Stimulated activated CD4-positive, alpha-beta T cell treated with anti-CD3 and anti-CD28 coated beads, TNF-alpha, amount 100 ng/mL, for 4 hours (primary cell): ENCODE results near the gene SELENOH.

ENCODE experiments used
- DNase-seq, 3 experiments: peaks; one replicate each; pipeline ENCODE4 v3.0.0-alpha.2; 2020; ENCODE audit warnings: low read depth in 3 of 3

Gene SELENOH

DNA sequence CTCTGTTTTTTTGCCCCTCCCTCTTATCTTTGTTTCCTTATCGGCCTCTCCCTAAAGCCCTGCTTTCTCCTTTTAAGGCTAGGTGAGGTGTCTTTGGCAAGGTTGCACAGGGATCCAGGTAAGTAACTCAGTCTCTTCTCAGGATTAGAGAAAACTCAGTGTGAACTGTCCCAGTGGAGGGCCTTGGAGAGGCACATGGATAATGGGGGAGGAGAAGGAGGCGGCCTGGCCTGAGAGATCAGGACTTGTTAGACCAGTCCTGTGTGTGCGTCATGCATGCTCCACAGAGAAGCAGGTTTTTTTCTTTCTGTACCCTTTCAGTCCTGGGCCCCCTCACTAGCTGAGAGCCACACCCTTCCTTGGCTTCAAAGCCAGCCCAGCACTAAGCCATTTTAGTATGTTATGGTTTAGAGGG, 40.2 kb downstream of the SELENOH start:
- no peak for DNase-seq

DNA sequence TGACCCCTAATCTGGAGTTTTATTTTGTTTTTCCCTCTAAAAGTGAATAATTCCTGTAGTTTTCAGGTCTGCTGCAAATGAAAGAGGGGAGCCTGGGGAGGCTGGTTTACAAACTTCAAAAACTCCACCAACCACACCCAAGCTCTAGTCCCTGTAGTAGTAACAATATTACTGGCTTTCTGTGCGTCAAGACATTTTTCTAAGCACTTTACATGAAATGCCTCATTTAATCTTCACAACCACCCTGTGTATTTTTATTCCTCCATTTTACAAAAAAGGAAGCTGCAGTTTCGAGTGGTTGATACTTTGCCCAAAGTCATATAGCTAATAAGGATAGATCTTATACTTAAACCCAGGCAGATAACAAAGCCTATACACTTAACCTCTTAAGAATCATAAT, 43.8 kb downstream of the SELENOH start:
- DNase-seq, result no peak

DNA sequence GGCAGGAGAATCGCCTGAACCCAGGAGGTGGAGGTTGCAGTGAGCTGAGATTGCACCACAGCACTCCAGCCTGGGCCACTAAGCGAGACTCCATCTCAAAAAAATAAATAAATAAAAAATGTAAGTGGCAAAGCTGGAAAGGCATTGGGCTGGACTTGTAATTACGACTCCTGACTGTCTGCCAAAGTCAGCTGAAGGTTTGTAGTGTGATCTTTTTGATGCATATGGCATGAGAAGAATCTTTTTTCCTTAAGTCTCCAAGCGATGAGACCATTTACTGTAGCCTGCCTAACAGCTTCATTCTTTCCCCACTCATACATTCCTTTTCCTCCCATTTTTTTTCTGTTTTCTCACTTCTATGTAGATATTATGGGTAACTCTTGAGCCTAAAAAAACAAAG, 45.1 kb downstream of the SELENOH start:
- DNase-seq, result no peak

DNA sequence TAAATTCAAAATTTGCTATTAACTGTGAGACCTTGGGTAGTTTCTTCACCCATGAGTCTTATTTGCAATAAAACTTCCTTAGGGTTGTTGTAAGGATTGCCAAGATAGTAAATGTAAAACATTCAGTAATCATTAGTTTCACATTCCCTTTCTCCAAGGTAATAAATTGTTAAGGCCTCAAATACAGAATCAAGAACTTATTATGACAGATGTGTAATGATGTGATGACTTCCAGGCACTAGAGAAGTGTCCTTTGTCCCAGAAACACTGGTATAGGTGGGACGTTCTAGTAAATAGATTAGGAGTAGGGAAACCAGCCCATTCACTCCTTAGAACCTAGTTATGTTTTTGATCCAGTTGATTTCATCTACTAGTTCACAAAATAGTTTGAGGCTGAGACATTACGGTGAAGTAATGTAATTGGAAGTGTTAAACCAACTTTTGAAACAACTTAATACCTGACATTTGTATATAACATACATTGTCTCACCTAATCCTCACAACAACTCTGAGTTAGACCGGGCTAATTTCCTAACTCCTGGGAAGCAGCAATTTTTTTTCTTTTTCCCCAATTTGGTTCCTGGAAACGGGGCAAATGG, 45.8 kb downstream of the SELENOH start:
- DNase-seq, result no peak

DNA sequence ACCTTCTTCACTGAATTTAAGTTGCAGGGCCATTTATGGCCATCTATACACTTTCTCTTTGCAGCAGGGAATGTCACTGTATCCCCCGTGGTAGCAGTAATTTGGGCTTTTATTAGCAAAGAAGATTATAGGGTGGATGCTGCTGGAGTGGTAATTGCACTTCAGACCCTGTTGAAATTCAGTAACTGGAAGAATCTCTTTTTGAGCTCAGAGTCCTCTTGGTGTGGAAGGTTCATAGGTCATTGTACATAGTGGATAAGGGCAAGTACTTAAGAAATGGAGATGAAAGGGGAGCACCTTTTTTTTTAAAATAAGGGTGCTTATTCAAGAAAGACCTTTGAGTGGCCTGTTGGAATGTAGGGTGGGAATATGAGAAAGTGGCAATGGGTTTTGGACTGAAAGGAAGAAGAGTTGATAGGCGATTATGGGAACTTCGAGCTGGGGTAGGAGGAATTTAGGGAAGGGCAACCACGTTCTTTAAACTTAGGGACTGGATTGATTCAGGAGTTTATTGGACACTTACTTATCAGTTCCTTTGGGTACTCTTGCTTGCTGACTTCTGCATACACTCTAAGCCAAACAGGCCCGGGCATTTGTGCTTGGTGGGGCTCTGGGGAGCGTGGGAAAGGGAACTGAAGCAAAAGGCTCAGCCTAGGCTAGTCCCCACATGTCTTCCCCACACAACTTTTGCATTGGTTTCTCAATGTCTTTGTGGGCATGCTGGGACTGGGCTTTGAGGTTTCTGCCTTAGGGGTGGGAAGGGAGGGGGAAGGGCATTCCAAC, 46.8 kb downstream of the SELENOH start:
- DNase-seq, result no peak

DNA sequence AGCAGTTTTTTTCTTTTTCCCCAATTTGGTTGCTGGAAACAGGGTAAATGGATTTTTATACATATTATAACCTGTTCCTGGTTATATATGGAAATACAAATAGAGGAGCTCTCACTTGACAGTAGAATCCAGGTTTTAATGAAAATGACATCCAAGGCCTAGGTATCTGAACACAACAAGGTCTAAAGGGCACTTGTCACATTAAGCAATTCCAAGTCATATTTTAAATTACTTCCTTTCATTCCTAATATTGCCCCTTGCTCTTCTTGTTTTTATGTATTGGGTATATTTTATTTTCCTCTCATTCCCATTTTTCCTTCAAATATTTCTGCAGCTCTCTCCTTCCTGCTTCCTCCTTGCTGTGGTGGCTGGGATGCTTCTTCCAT, 47.4 kb downstream of the SELENOH start:
- no peak for DNase-seq

DNA sequence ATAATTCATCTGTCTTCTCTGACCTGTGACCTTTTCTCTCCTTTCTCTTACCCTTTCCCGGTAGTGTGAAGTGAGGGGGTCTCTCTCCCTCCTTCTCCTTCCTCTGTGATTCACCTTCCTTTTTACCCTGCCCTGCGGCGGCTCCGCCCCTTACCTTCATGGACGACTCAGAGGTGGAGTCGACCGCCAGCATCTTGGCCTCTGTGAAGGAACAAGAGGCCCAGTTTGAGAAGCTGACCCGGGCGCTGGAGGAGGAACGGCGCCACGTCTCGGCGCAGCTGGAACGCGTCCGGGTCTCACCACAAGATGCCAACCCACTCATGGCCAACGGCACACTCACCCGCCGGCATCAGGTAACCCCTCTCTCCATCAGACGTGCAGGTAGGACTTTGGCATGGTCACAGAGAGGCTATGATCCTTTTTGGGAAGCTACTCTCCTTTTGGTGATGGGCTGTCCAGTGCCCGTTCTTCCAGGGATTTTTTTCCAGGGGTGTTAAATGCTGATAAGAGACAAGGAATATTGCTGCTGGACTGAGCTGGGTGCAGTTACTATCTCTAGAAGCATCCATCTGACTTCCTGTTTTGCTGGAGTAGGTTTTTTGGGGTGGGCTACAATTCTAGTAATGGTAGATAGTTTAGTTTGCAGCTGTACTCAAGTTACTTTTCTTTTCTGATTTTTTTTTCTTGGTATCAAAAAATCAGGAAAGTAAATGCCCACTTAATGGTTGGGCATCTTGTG, 50.2 kb downstream of the SELENOH start:
- no peak for DNase-seq

DNA sequence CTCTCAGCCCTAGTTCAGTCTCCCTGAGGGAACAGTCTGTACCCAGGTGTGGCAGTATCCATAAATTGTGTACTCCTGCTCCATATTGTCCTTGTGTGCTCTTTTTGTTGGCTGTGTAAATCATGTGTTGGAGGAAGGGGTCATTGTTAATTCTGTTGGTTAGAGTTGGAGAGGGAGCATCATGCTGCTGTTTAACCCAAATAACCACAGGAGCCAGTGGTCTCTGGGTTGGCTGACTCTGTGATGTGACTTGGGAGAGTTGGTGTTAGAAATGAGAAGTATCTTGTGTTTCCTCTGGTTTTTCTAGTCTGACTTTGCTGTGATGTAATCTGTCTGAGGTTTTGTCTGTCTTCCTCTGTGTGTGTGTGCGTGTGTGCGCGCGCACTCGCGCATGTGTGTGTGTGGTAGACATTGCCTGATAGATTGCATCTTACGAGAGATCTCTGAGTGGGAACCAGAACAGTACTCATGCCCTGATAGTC, 50.8 kb downstream of the SELENOH start:
- DNase-seq, result peak; percentile 33 to 77 (median 62)

DNA sequence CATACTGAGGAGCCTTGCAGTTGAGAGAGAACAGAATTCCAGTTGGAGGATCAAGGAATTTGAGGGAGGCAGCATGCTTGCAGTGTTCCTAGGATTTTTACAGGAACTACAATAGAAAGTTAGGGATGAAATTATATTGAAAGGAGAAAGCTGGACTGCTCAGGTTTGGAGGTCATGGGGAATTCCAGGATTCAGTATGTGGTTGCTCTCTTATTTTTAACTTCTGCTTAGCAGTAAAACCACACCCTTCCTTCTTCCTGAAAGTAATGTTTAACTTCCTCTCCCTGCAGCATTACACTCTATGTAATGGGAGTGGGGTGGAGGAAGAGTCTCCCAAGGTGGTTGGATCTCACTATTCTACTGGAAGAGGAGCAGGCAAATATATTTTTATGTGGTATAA, 51.6 kb downstream of the SELENOH start:
- no peak for DNase-seq
